Measurements from ENCODE around the gene LAMA3. TPM values are rescaled to one million over a fixed set of nuclear protein-coding genes. Genes with fewer than 3 reads are reported as not detected.
A peak's percentile ranks its signal among the peaks of the same experiment; 100 is the strongest.

Gene LAMA3
- polyA plus RNA-seq, 1 of the 3 experiments (the other 2 are of a cell fraction), result 3.5 TPM

DNA sequence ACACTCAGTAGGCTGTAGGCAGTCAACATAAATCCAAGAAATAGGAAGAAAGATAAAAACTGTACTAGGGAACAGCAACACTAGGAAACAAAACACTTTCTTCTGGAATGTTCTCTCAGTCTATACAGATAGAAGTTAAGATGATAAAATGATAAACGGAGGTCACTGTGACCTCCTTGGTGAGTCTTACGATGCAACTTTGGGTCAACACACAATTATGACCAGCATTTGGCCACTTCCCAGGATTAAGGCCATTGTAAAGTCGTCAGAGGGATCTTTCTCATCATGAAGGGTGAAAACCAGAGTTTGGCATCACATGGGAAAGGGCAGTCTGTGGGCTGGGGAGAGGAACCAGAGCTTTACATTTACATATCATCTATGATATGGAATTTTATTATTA, 33.4 kb downstream of the LAMA3 start:
- Histone ChIP-seq H3K27me3 (ENCODE audit: insufficient read depth) (no peaks in the 10 kb centered on the region), H3K79me2 (ENCODE audit: insufficient read depth) (no peaks in the 10 kb centered on the region), H3K9ac (no peak overlapping the region), H3K4me2 (peak overlapping the region; percentile 27; the same call in 1 of the 2 replicates), H4K20me1 (ENCODE audit: insufficient read depth) (no peaks in the 10 kb centered on the region), H3K27ac (ENCODE audit: low read depth in 2 of 2, low read length in 1 of 2) (peak overlapping the region in 1 of 2 experiments; percentile 42; a peak in 2 of 4 replicates), H2AFZ (ENCODE audit: low read depth) (no peak overlapping the region), H3F3A (replicated peaks; ENCODE audit: insufficient read depth) (peaks cover 26% of the 10 kb centered on the region), H3K9me2 (no peaks in the 10 kb centered on the region), H3K4me1 (ENCODE audit: control insufficient read depth in 1 of 2, insufficient read depth in 2 of 2, low read depth in 1 of 2, low read length in 1 of 2) (peaks cover 0 to 17% of the 10 kb centered on the region in 2 experiments; a peak in 1 of 4 replicates), H3K9me3 (no peaks in the 10 kb centered on the region), H3K4me3 (ENCODE audit: low read depth in 2 of 2, low read length in 1 of 2) (no peak overlapping the region), H3K36me3 (replicated peaks in 1 of 2; ENCODE audit: control insufficient read depth in 1 of 2, insufficient read depth in 2 of 2, low read length in 1 of 2) (no peaks in the 10 kb centered on the region)
- ChIA-PET POLR2A (no interaction called here), CTCF (interaction anchor here (2.5 kb wide), 1 partner anchor 19 kb away, joined by 10 read pairs; no protein-coding TSS in a partner anchor)
- WGBS (ENCODE audit: low lambda C conversion rate), result 67% methylated on average over 3 of the region's 3 CpGs
- TF ChIP-seq JUND (IDR thresholded peaks at IDR 0.05), result no peak
- TF ChIP-seq FOXM1 (IDR thresholded peaks at IDR 0.05; ENCODE audit: low read depth), result no peak
- no peak for TF ChIP-seq CHD2 (IDR thresholded peaks at IDR 0.05; ENCODE audit: low read length, partially characterized antibody)
- no peak for TF ChIP-seq EZH2phosphoT487 (IDR thresholded peaks at IDR 0.05; ENCODE audit: borderline replicate concordance, low read depth)
- TF ChIP-seq, protein P1, sequence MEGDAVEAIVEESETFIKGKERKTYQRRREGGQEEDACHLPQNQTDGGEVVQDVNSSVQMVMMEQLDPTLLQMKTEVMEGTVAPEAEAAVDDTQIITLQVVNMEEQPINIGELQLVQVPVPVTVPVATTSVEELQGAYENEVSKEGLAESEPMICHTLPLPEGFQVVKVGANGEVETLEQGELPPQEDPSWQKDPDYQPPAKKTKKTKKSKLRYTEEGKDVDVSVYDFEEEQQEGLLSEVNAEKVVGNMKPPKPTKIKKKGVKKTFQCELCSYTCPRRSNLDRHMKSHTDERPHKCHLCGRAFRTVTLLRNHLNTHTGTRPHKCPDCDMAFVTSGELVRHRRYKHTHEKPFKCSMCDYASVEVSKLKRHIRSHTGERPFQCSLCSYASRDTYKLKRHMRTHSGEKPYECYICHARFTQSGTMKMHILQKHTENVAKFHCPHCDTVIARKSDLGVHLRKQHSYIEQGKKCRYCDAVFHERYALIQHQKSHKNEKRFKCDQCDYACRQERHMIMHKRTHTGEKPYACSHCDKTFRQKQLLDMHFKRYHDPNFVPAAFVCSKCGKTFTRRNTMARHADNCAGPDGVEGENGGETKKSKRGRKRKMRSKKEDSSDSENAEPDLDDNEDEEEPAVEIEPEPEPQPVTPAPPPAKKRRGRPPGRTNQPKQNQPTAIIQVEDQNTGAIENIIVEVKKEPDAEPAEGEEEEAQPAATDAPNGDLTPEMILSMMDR (IDR thresholded peaks at IDR 0.05), result no peak
- no peak for TF ChIP-seq TEAD4 (IDR thresholded peaks at IDR 0.05; ENCODE audit: borderline replicate concordance, insufficient read depth)
- TF ChIP-seq, protein P2, sequence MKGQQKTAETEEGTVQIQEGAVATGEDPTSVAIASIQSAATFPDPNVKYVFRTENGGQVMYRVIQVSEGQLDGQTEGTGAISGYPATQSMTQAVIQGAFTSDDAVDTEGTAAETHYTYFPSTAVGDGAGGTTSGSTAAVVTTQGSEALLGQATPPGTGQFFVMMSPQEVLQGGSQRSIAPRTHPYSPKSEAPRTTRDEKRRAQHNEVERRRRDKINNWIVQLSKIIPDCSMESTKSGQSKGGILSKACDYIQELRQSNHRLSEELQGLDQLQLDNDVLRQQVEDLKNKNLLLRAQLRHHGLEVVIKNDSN (IDR thresholded peaks at IDR 0.05; ENCODE audit: borderline replicate concordance, low read depth), result no peak
- no peak for TF ChIP-seq MEF2A (IDR thresholded peaks at IDR 0.05; ENCODE audit: borderline replicate concordance, low read depth)
- TF ChIP-seq TAF1 (IDR thresholded peaks at IDR 0.05; ENCODE audit: borderline replicate concordance, low read depth, low read length), result no peak
- no peak for TF ChIP-seq SIN3A (IDR thresholded peaks at IDR 0.05; ENCODE audit: borderline replicate concordance, low read depth, low read length)
- TF ChIP-seq, protein P3, sequence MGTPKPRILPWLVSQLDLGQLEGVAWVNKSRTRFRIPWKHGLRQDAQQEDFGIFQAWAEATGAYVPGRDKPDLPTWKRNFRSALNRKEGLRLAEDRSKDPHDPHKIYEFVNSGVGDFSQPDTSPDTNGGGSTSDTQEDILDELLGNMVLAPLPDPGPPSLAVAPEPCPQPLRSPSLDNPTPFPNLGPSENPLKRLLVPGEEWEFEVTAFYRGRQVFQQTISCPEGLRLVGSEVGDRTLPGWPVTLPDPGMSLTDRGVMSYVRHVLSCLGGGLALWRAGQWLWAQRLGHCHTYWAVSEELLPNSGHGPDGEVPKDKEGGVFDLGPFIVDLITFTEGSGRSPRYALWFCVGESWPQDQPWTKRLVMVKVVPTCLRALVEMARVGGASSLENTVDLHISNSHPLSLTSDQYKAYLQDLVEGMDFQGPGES (IDR thresholded peaks at IDR 0.05; ENCODE audit: low read depth, low read length), result no peak
- no peak for DNase-seq

DNA sequence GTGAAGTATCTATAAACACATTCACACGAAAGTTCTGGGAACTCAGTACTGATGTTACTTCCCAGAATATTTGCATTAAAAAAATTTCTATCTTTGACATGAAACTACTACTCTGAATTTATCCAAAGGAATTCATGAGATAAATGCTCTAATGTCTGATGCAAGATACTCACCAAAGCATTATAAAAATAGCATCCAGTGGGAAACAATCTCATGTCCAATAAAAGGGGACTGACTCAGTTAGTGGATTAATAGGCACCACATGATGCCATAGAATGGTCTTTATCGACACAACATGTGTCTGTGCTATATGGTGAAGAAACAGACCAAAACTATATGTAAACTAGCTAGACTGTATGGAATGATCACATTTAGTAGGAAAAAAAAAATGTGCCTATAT, 33.9 kb downstream of the LAMA3 start:
- peak overlapping the region in 1 of 2 experiments; percentile 42; a peak in 1 of 4 replicates for H3K27ac ChIP-seq (ENCODE audit: low read depth in 2 of 2, low read length in 1 of 2)
- no peaks in the 10 kb centered on the region for H3K9me3 ChIP-seq
- H4K20me1 ChIP-seq (ENCODE audit: insufficient read depth), result no peaks in the 10 kb centered on the region
- H2AFZ ChIP-seq (ENCODE audit: low read depth), result no peak overlapping the region
- TF ChIP-seq NRF1 (IDR thresholded peaks at IDR 0.05; ENCODE audit: low read depth, low read length) (no peak), ELF1 (IDR thresholded peaks at IDR 0.05) (no peak), RFX5 (IDR thresholded peaks at IDR 0.05; ENCODE audit: low read length) (no peak), FOXJ3 (CRISPR knock-in tag; IDR thresholded peaks at IDR 0.05) (no peak)
- TF ChIP-seq, protein P1 (IDR thresholded peaks at IDR 0.05), result no peak
- H3K4me1 ChIP-seq (ENCODE audit: control insufficient read depth in 1 of 2, insufficient read depth in 2 of 2, low read depth in 1 of 2, low read length in 1 of 2), result peaks cover 0 to 14% of the 10 kb centered on the region in 2 experiments; a peak in 1 of 4 replicates
- H3F3A ChIP-seq (replicated peaks; ENCODE audit: insufficient read depth), result peaks cover 24% of the 10 kb centered on the region
- H3K9ac ChIP-seq, result no peak overlapping the region
- 0 out of 2 replicates have a peak overlapping the region, but pooled peaks have one; percentile 27 for H3K4me2 ChIP-seq
- H3K4me3 ChIP-seq (ENCODE audit: low read depth in 2 of 2, low read length in 1 of 2), result no peak overlapping the region
- POLR2A ChIA-PET, result no interaction called here
- no peak for DNase-seq
- H3K9me2 ChIP-seq, result no peaks in the 10 kb centered on the region
- H3K79me2 ChIP-seq (ENCODE audit: insufficient read depth), result no peaks in the 10 kb centered on the region
- CTCF ChIA-PET, result interaction anchor here (2.5 kb wide), 1 partner anchor 20 kb away, joined by 10 read pairs; no protein-coding TSS in a partner anchor
- H3K27me3 ChIP-seq (ENCODE audit: insufficient read depth), result no peaks in the 10 kb centered on the region
- no peaks in the 10 kb centered on the region for H3K36me3 ChIP-seq (replicated peaks in 1 of 2; ENCODE audit: control insufficient read depth in 1 of 2, insufficient read depth in 2 of 2, low read length in 1 of 2)
- 96% methylated on average over 2 of the region's 2 CpGs for WGBS (ENCODE audit: low lambda C conversion rate)

Measured in SK-N-SH (cell line).